ENCODE measurements around the gene LMBRD1. TPM values are rescaled to one million over a fixed set of nuclear protein-coding genes. Genes with fewer than 3 reads are reported as not detected.

Gene LMBRD1
- total and polyA plus RNA-seq, 8 donors: 9.8 to 83.0 (median 28.1) TPM

GRCh38 chr6:69818223-69818930, 21.6 kb upstream of the LMBRD1 start:
- H3K27ac ChIP-seq: no peak overlapping the region
- H3K27me3 ChIP-seq: no peaks in the 10 kb centered on the region
- DNase-seq: no peak
- H3K4me1 ChIP-seq: no peaks in the 10 kb centered on the region
- TF ChIP-seq POLR2A (IDR thresholded peaks at IDR 0.05) (no peak), EP300 (IDR thresholded peaks at IDR 0.05) (no peak), CTCF (IDR thresholded peaks at IDR 0.05) (no peak), POLR2AphosphoS5 (IDR thresholded peaks at IDR 0.05) (no peak)
- intact Hi-C loops (cut with DNase I; ENCODE audit: low total_unique reads): no loop called here
- no peaks in the 10 kb centered on the region for H3K36me3 ChIP-seq
- 32 to 63% (median 58%) methylated on average over 2 of the region's 2 CpGs for WGBS, 5 donors
- no peaks in the 10 kb centered on the region for H3K9me3 ChIP-seq
- no peak overlapping the region for H3K4me3 ChIP-seq

GRCh38 chr6:69817358-69817757, 20.5 kb upstream of the LMBRD1 start:
- Histone ChIP-seq H3K4me1 (no peaks in the 10 kb centered on the region), H3K27ac (no peak overlapping the region), H3K27me3 (no peaks in the 10 kb centered on the region), H3K36me3 (no peaks in the 10 kb centered on the region), H3K9me3 (no peaks in the 10 kb centered on the region), H3K4me3 (no peak overlapping the region)
- intact Hi-C loops (cut with DNase I; ENCODE audit: low total_unique reads): no loop called here
- no peak for DNase-seq
- no peak for TF ChIP-seq CTCF (IDR thresholded peaks at IDR 0.05)

DNA sequence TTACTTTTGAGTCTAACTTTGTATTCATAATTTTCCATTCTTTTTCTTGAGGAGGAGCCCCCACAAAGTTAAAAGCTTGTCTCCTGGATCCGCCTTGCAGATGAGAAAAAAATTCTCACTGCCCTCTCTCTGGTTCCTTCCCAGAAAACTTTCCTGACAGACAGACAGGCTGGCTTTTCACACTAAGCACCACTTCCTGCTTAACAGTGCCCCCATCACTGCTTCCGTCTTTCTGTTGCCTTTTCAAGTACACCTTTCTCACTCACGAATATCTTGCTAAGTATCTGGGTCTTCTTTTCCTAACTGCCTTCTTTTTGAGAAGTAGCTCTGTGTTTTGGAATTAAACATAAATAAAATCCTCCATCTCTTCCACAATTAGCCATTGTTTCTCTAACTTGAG, 19.8 kb upstream of the LMBRD1 start:
- no peaks in the 10 kb centered on the region for H3K4me1 ChIP-seq
- no peak overlapping the region for H3K27ac ChIP-seq
- no peak for TF ChIP-seq EP300 (IDR thresholded peaks at IDR 0.05)
- TF ChIP-seq POLR2A (IDR thresholded peaks at IDR 0.05): no peak
- TF ChIP-seq POLR2AphosphoS5 (IDR thresholded peaks at IDR 0.05): no peak
- H3K4me3 ChIP-seq: no peak overlapping the region
- H3K9me3 ChIP-seq: no peaks in the 10 kb centered on the region
- H3K36me3 ChIP-seq: no peaks in the 10 kb centered on the region
- DNase-seq: no peak
- WGBS, 5 donors: 70 to 77% (median 74%) methylated on average over 3 of the region's 3 CpGs
- no peaks in the 10 kb centered on the region for H3K27me3 ChIP-seq
- intact Hi-C loops (cut with DNase I; ENCODE audit: low total_unique reads): no loop called here

DNA sequence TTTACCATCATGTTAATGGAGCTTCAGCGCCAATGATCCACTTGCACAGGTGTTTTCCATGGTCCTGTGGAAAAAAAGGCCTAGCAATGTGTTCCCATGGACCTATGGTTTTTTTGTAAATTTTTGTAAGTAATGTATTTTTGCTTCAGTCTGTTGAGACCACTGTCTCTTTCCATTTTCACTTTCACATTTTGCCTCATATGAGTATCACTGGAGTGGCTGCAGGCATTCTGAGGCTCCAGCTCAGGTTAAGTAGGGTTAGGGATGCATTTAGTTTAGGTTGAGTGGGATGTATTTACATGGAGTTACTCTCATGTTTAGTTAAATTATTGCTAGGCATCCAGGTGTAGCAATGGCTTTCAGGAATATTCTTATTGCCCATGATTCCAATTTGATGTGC, 19.2 kb upstream of the LMBRD1 start:
- WGBS, 5 donors: 85 to 100% (median 96%) methylated on average over 1 of the region's 1 CpG
- Histone ChIP-seq H3K36me3 (no peaks in the 10 kb centered on the region), H3K27ac (no peak overlapping the region), H3K4me1 (no peaks in the 10 kb centered on the region), H3K9me3 (no peaks in the 10 kb centered on the region), H3K27me3 (no peaks in the 10 kb centered on the region), H3K4me3 (no peak overlapping the region)
- no peak for TF ChIP-seq EP300 (IDR thresholded peaks at IDR 0.05)
- no peak for TF ChIP-seq POLR2A (IDR thresholded peaks at IDR 0.05)
- no peak for TF ChIP-seq POLR2AphosphoS5 (IDR thresholded peaks at IDR 0.05)
- TF ChIP-seq CTCF (IDR thresholded peaks at IDR 0.05): no peak
- no peak for DNase-seq
- intact Hi-C loops (cut with DNase I; ENCODE audit: low total_unique reads): no loop called here

DNA sequence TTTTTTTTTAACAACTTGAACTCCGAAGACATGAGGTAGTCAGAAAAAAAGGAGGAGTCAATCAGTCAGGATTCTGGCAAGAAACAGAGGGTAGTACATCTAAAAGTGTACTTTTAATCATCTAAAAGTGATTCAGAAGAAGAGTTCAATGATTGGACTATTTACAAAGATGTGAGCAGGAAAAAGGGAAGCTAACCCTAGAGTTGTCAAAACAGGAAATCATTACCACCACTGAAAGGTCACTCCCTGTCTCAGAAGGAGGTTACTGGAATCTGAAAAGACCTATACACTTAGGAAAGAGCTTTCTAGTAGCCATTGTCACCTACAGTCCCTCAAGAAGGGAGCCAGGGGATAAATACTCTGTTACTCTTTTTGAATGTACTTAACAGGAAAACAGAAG, 16.7 kb upstream of the LMBRD1 start:
- intact Hi-C loops (cut with DNase I; ENCODE audit: low total_unique reads): no loop called here
- no peak for DNase-seq
- Histone ChIP-seq H3K9me3 (no peaks in the 10 kb centered on the region), H3K27me3 (no peaks in the 10 kb centered on the region), H3K4me1 (no peaks in the 10 kb centered on the region), H3K4me3 (no peak overlapping the region), H3K27ac (no peak overlapping the region), H3K36me3 (no peaks in the 10 kb centered on the region)
- TF ChIP-seq POLR2A (IDR thresholded peaks at IDR 0.05): no peak
- 50 to 74% (median 68%) methylated on average over 1 of the region's 1 CpG for WGBS, 5 donors
